ENCODE measurements around the gene RGL1.

RGL1 gene

GRCh38 chr1:183883623-183884022 is 78.7 kb downstream of the RGL1 start:
- no peak overlapping the region for H3K27ac ChIP-seq
- no peak for DNase-seq (ENCODE audit: low read depth, low spot score)

DNA sequence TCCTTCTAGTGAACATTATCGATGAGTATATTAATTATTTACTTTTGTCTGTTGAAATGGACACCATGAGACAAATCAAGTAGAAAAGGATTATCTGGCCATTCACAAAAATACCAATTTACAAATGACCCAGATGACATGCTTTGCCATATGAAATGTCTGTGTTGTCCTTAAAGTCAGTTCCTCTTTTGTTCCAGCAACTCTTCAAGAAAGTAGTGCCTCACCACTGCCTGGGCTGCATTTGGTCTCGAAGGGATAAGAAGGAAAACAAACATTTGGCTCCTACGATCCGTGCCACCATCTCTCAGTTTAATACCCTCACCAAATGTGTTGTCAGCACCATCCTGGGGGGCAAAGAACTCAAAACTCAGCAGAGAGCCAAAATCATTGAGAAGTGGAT is 79.6 kb downstream of the RGL1 start:
- no peak overlapping the region for H3K27ac ChIP-seq
- DNase-seq (ENCODE audit: low read depth, low spot score), result no peak

GRCh38 chr1:183885142-183885735 is 80.3 kb downstream of the RGL1 start:
- no peak overlapping the region for H3K27ac ChIP-seq
- DNase-seq (ENCODE audit: low read depth, low spot score), result no peak

DNA sequence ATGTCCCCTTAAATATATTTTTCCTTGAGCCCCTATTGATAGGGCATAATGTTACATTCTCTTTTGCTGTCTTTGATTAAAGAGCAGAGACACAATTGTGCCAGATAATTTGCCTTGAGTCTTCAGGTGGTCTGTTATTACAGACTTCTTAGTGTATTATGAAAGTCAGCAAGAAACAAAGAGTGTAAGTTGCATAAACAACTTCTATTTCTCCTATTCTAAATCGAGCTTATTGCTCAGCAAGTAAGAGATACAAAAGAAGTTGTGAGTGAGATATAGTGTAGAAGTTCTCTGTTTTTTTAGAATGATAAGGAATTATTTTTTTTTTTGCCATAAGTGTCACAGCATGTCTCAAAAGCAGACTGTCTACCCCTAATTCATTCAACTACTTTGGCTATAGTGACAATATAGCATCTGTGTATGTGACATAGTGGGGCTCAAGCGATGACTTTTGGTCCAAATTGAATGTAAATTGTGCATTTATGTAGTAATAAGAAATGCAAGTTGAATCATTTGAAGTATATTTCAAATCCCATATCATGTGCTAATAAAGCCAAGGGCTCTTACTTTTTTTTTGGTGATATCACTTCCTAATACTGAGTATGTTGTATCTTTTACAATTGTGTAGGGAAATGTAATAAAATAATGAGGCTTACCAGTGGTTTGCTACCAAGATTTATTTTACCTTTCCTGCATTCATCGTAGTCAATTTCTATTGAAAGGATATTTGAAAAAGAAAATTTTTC is 81.3 kb downstream of the RGL1 start:
- no peak for DNase-seq (ENCODE audit: low read depth, low spot score)
- no peak overlapping the region for H3K27ac ChIP-seq

DNA sequence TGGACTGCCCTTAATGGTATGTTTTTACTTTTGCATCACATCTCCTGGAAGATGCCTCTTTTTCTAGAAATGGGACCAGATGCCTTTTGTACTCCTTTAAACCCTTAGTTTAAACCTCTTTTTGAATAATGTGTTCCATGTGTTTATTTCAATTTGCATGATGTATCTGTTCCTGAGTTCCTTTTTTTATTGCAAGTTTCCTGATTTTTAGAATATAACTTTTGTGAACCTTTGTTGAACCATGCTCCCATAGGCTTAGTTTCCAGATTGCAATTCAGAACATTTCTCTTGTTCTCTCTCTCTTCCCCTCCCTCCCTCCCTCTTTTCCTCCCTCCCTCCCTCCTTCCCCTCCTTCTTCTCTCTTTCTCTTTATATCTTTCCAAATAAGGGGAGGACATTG is 81.9 kb downstream of the RGL1 start:
- no peak for DNase-seq (ENCODE audit: low read depth, low spot score)
- no peak overlapping the region for H3K27ac ChIP-seq

- no peak for DNase-seq (ENCODE audit: low read depth, low spot score)
- no peak overlapping the region for H3K27ac ChIP-seq
Observed at GRCh38 chr1:183887826-183888819, 83.2 kb downstream of the RGL1 start.

DNA sequence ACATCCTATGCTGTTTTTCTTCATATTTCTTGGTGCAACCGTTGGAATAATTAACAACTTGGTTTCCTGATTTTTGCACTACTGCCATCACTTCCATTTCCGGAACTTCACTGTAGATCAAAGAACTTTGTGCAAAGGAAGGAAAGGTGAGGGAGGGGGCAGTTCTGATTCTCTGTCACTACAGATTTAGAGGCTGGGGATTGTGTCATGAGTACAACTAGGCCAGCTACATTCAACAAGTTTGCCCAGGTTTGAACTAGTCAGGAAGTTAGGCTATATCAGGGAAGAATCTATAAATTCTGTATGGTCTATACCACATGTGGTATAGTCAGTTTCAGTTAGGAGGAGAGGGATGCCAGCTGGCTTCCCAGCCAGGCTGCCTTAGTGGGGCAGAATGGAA is 84.2 kb downstream of the RGL1 start:
- H3K27ac ChIP-seq, result no peak overlapping the region
- no peak for DNase-seq (ENCODE audit: low read depth, low spot score)

- no peak for DNase-seq (ENCODE audit: low read depth, low spot score)
- no peak overlapping the region for H3K27ac ChIP-seq
Observed at GRCh38 chr1:183891158-183891856, 86.4 kb downstream of the RGL1 start.

GRCh38 chr1:183892351-183892793 is 87.5 kb downstream of the RGL1 start:
- DNase-seq (ENCODE audit: low read depth, low spot score), result no peak
- H3K27ac ChIP-seq, result no peak overlapping the region

DNA sequence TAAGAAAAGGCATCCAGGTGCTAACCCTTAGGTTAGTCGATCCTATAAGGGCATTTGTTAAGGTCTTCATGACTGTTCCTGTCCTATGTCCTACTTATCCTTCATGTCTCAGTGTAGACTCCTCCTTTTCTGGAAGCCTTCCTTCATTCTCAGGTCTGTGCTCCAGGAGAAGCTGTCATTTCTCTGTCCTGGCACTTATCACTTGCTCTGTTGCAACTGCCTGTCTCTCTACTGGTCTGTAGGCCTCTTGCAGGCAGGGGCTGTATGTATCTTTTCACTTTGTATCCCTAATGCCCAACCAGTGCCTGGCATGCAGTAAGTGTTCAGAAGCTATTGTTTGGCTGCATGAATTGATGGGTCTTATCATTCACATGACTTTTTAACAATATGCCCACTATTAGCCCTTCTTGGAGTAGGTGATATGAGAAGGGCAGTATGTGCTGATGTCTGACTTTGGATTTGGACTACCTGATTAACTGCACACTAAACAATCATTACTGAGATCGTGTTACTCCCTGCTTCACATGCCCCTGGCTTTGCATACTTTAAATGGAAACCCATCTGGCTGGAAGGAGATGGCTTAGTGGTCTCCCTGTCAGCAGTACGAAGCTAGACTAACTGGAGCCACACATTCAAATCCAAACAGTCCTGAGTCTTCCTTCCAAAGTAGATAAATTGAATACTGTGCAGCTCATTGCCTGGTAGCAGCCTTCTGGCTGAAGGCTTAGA is 88.8 kb downstream of the RGL1 start:
- no peak for DNase-seq (ENCODE audit: low read depth, low spot score)
- no peak overlapping the region for H3K27ac ChIP-seq

GRCh38 chr1:183894290-183894565 is 89.3 kb downstream of the RGL1 start:
- no peak for DNase-seq (ENCODE audit: low read depth, low spot score)
- no peak overlapping the region for H3K27ac ChIP-seq

DNA sequence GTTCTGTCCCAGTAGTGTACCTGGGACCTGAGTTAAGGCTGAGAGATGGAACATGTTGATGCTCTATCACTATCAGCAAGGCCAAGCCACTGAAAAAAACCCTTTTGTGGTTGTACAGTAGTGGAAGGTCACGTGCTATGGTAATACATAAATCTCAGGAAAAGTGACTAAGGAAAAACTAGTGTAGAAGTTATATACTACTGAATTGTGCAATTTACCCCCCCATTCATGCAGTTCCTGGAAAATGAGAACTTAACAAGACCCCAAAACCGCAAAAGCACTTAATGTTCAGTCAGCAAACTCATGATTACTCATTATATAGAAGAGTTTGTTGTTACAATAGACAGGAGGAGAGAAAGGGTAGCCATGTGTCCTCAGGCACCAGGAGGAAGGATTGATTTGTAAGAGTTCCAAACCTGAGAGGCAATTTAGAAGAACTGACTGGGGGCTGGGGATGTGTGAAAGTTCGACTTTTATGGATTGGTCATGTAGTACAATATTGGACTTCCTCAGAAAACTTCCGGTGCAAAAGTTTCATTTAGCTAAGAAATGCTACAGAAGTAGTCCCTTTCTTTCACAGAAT is 91.6 kb downstream of the RGL1 start:
- DNase-seq (ENCODE audit: low read depth, low spot score), result no peak
- no peak overlapping the region for H3K27ac ChIP-seq

DNA sequence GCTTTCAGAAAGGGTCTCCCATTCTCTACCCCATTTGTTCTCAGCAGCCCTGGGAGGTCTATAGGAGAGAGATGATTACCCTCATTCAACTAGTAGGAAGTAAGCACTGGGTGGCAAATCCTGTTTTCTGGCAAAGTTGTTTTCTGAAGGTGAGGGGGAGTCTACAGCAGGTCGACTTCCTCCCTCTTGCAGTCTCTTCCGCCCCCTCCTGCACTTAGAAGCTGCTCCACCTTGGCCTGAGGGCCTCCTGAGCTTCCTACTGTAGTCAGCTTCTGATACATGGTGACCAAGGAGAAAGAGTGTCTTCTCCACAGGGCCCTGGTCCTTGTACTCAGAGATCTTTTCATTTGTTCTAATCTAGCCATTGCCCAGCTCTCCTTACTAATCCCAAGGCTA is 93.1 kb downstream of the RGL1 start:
- DNase-seq (ENCODE audit: low read depth, low spot score), result no peak
- no peak overlapping the region for H3K27ac ChIP-seq

DNA sequence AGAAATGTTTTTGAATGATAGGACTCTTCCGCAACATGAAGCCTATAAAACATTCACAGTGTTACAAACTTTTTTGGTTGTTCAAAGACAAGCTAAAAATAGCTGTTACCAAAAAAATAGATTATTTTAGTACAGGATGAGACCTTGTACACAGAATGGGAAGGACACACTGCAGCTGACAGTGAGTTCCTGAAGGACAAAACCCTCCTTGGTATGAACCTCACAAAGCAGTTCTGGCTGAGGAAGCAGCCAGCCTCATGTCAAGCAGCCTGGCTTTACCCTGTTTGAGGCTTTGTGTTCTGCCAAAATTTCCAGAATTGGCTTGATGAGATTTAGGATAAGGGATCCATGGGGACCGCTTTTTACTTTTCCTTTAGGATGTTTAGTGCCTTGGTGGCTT is 93.7 kb downstream of the RGL1 start:
- no peak overlapping the region for H3K27ac ChIP-seq
- no peak for DNase-seq (ENCODE audit: low read depth, low spot score)

DNA sequence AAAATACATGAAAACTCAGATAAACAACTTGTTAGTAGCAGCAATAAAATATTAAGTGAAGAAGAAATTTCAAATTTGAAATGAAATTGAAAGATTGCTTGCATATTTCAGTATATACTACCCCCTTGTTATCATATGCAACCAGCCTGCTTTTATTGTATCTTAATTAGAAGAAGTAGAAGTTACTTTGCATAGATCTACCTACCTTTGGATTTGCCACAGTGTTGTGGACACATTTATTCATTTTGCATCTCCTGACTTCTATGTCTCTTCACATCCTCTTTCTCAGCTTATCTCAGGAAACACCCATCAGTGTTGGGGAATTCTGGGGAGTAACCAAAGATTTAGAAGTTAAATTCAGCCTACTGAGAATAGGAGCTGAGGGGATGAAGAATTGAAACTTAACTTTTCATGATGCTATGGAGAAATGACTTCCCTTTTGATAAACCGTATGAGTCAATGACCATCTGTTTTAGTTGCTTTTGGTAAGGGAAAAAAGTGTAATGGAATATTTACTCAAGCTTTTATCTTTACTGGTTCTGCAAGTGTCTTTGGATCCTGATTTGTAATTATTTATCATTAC is 96.9 kb downstream of the RGL1 start:
- no peak for DNase-seq (ENCODE audit: low read depth, low spot score)
- no peak overlapping the region for H3K27ac ChIP-seq

- no peak for DNase-seq (ENCODE audit: low read depth, low spot score)
- H3K27ac ChIP-seq, result no peak overlapping the region
Observed at GRCh38 chr1:183903101-183903500, 98.2 kb downstream of the RGL1 start.

DNA sequence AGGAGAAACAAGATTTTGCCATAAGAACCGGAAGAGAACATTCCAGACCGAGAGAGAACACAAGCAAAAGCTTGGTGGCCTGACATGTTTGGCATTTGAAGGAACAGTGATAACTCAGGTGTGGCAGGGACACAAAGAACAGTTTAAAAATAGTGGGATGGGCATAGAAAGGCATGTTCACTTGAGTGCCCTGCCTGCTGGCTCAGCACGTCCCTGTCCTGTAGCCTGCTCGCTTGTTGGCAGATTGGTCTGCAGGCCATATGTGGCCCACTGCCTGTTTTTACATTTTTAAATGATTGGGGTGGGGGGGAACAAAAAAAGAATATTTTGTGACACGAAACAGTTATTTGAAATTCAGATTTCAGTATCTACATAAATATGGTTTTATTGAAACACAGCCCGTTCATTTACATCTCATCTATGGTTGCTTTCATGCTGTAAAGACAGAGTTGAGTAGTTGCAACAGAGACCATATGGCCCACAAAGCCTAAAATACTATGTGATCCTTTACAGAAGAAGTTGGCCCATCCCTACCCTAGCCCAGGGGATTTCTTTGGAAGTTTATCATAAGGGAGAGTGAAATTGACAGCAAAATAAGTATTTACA is 100.7 kb downstream of the RGL1 start:
- H3K27ac ChIP-seq, result no peak overlapping the region
- no peak for DNase-seq (ENCODE audit: low read depth, low spot score)

DNA sequence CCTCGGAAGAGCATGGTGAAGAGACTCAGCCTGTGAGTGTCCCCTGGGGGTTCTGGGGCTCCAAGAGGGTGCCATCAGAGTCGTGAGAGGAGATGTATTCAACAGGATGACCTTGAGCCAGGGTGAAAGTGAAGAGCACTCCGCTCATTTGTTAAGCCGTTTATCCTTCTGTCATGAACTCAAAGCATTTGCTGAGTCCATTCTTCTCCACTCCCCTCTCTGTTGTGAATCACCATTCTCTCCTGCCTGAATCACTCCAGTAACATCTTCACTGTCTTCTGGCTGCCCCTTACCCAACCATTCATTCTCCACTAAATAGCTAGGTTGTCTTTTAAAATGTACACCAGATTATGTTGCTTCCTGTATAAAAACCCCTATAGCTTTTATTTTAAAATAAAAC is 102.2 kb downstream of the RGL1 start:
- DNase-seq (ENCODE audit: low read depth, low spot score), result no peak
- no peak overlapping the region for H3K27ac ChIP-seq

DNA sequence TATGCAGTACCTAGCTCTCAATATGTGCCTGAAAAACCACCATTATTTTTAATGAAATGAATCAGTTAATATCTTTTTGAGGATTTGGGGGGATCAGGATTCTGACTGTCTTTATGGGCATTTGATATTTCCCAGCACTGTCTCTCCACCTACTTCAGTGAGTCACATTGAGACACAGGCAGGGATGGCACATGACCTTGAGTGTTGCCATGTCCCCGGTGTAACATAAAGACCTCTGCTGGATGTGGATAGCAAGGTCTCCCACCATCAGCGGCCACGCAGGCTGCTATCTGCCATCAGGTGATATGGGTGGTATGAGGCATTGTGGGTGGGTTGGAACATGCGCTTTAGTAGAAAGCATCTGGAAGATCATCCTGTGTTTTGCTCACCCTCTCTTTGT is 103.2 kb downstream of the RGL1 start:
- DNase-seq (ENCODE audit: low read depth, low spot score), result no peak
- H3K27ac ChIP-seq, result no peak overlapping the region

All from epithelial cell of prostate (primary cell).